ENCODE measurements around the gene HNRNPD.

The HNRNPD gene

GRCh38 chr4:82360298-82361177 is 13.3 kb downstream of the HNRNPD start:
- H2BK5ac ChIP-seq (ENCODE audit: low read depth, low read length, poor library complexity, severe bottlenecking), result no peak overlapping the region
- H2AK5ac ChIP-seq (ENCODE audit: low read length, severe bottlenecking), result no peak overlapping the region
- peak; percentile 70 for DNase-seq
- H3K4me3 ChIP-seq (ENCODE audit: insufficient read depth in 1 of 2, low read depth in 1 of 2, low read length in 2 of 2), result no peak overlapping the region
- no peaks in the 10 kb centered on the region for H3K27me3 ChIP-seq (ENCODE audit: control insufficient read depth in 1 of 2, insufficient read depth in 1 of 2, low read length in 2 of 2)
- H3K4me1 ChIP-seq (ENCODE audit: control insufficient read depth, insufficient read depth, low read depth, low read length), result peaks cover 8% of the 10 kb centered on the region
- H3K9me3 ChIP-seq (ENCODE audit: control insufficient read depth, low read length), result no peaks in the 10 kb centered on the region
- H2BK120ac ChIP-seq (ENCODE audit: low read depth, low read length), result no peak overlapping the region
- no peak overlapping the region for H4K91ac ChIP-seq (ENCODE audit: low read length)
- no peak overlapping the region for H4K8ac ChIP-seq (ENCODE audit: low read length)
- H3K14ac ChIP-seq (ENCODE audit: low read length in 2 of 2), result no peak overlapping the region
- H3K4me2 ChIP-seq (ENCODE audit: low read length, poor library complexity, severe bottlenecking), result no peak overlapping the region
- no peak overlapping the region for H2AFZ ChIP-seq (ENCODE audit: low read depth, low read length)
- H3K36me3 ChIP-seq (ENCODE audit: control insufficient read depth in 1 of 2, insufficient read depth in 2 of 2, low read depth in 1 of 2, low read length in 2 of 2), result peaks cover 3 to 38% of the 10 kb centered on the region in 2 experiments
- peak overlapping the region; percentile 44 for H3K9ac ChIP-seq (ENCODE audit: low read length)
- no peaks in the 10 kb centered on the region for H3K79me1 ChIP-seq (replicated peaks; ENCODE audit: low read length, poor library complexity, severe bottlenecking)
- no peak overlapping the region for H3K18ac ChIP-seq (ENCODE audit: low read depth in 1 of 2, low read length in 2 of 2)
- H2BK12ac ChIP-seq (ENCODE audit: low read length in 2 of 2), result no peak overlapping the region
- H3K4ac ChIP-seq (ENCODE audit: low read depth in 1 of 2, low read length in 2 of 2), result no peak overlapping the region
- no peak overlapping the region for H3K27ac ChIP-seq (ENCODE audit: low read length, poor library complexity, severe bottlenecking)
- 96% methylated on average over 2 of the region's 4 CpGs for WGBS
- H2BK15ac ChIP-seq (ENCODE audit: low read depth, poor library complexity, severe bottlenecking), result no peak overlapping the region
- H3K23ac ChIP-seq (ENCODE audit: low read length in 2 of 2), result no peak overlapping the region

GRCh38 chr4:82358847-82359246 is 14.9 kb downstream of the HNRNPD start:
- peaks cover 5% of the 10 kb centered on the region for H3K4me1 ChIP-seq (ENCODE audit: control insufficient read depth, insufficient read depth, low read depth, low read length)
- DNase-seq, result no peak
- no peak overlapping the region for H2BK15ac ChIP-seq (ENCODE audit: low read depth, poor library complexity, severe bottlenecking)
- H3K36me3 ChIP-seq (ENCODE audit: control insufficient read depth in 1 of 2, insufficient read depth in 2 of 2, low read depth in 1 of 2, low read length in 2 of 2), result peaks cover 6 to 54% of the 10 kb centered on the region in 2 experiments
- no peak overlapping the region for H2BK120ac ChIP-seq (ENCODE audit: low read depth, low read length)
- no peak overlapping the region for H3K18ac ChIP-seq (ENCODE audit: low read depth in 1 of 2, low read length in 2 of 2)
- H3K27ac ChIP-seq (ENCODE audit: low read length, poor library complexity, severe bottlenecking), result no peak overlapping the region
- H4K8ac ChIP-seq (ENCODE audit: low read length), result no peak overlapping the region
- peak overlapping the region; percentile 44 for H3K9ac ChIP-seq (ENCODE audit: low read length)
- H3K14ac ChIP-seq (ENCODE audit: low read length in 2 of 2), result no peak overlapping the region
- H3K4me3 ChIP-seq (ENCODE audit: insufficient read depth in 1 of 2, low read depth in 1 of 2, low read length in 2 of 2), result no peak overlapping the region
- no peak overlapping the region for H3K4ac ChIP-seq (ENCODE audit: low read depth in 1 of 2, low read length in 2 of 2)
- no peak overlapping the region for H2AK5ac ChIP-seq (ENCODE audit: low read length, severe bottlenecking)
- H2BK5ac ChIP-seq (ENCODE audit: low read depth, low read length, poor library complexity, severe bottlenecking), result no peak overlapping the region
- H4K91ac ChIP-seq (ENCODE audit: low read length), result no peak overlapping the region
- no peaks in the 10 kb centered on the region for H3K9me3 ChIP-seq (ENCODE audit: control insufficient read depth, low read length)
- H3K79me1 ChIP-seq (replicated peaks; ENCODE audit: low read length, poor library complexity, severe bottlenecking), result peaks cover 2% of the 10 kb centered on the region
- no peak overlapping the region for H2AFZ ChIP-seq (ENCODE audit: low read depth, low read length)
- no peak overlapping the region for H3K23ac ChIP-seq (ENCODE audit: low read length in 2 of 2)
- H2BK12ac ChIP-seq (ENCODE audit: low read length in 2 of 2), result no peak overlapping the region
- H3K27me3 ChIP-seq (ENCODE audit: control insufficient read depth in 1 of 2, insufficient read depth in 1 of 2, low read length in 2 of 2), result no peaks in the 10 kb centered on the region
- no peak overlapping the region for H3K4me2 ChIP-seq (ENCODE audit: low read length, poor library complexity, severe bottlenecking)

- Histone ChIP-seq H2BK5ac (ENCODE audit: low read depth, low read length, poor library complexity, severe bottlenecking) (no peak overlapping the region), H3K27ac (ENCODE audit: low read length, poor library complexity, severe bottlenecking) (no peak overlapping the region), H4K8ac (ENCODE audit: low read length) (no peak overlapping the region), H3K18ac (ENCODE audit: low read depth in 1 of 2, low read length in 2 of 2) (no peak overlapping the region), H3K23ac (ENCODE audit: low read length in 2 of 2) (no peak overlapping the region), H3K4me2 (ENCODE audit: low read length, poor library complexity, severe bottlenecking) (no peak overlapping the region), H3K4me3 (ENCODE audit: insufficient read depth in 1 of 2, low read depth in 1 of 2, low read length in 2 of 2) (no peak overlapping the region), H2BK120ac (ENCODE audit: low read depth, low read length) (no peak overlapping the region), H4K91ac (ENCODE audit: low read length) (no peak overlapping the region), H2BK12ac (ENCODE audit: low read length in 2 of 2) (no peak overlapping the region), H3K14ac (ENCODE audit: low read length in 2 of 2) (no peak overlapping the region), H2AFZ (ENCODE audit: low read depth, low read length) (no peak overlapping the region), H3K27me3 (ENCODE audit: control insufficient read depth in 1 of 2, insufficient read depth in 1 of 2, low read length in 2 of 2) (no peaks in the 10 kb centered on the region), H3K4me1 (ENCODE audit: control insufficient read depth, insufficient read depth, low read depth, low read length) (peaks cover 4% of the 10 kb centered on the region), H3K4ac (ENCODE audit: low read depth in 1 of 2, low read length in 2 of 2) (no peak overlapping the region), H3K9ac (ENCODE audit: low read length) (no peak overlapping the region), H2AK5ac (ENCODE audit: low read length, severe bottlenecking) (no peak overlapping the region), H2BK15ac (ENCODE audit: low read depth, poor library complexity, severe bottlenecking) (no peak overlapping the region), H3K79me1 (replicated peaks; ENCODE audit: low read length, poor library complexity, severe bottlenecking) (peaks cover 2% of the 10 kb centered on the region), H3K9me3 (ENCODE audit: control insufficient read depth, low read length) (no peaks in the 10 kb centered on the region), H3K36me3 (ENCODE audit: control insufficient read depth in 1 of 2, insufficient read depth in 2 of 2, low read depth in 1 of 2, low read length in 2 of 2) (peaks cover 6 to 63% of the 10 kb centered on the region in 2 experiments)
- no peak for DNase-seq
- 91% methylated on average over 5 of the region's 5 CpGs for WGBS
These were observed 16.2 kb downstream of the HNRNPD start for GRCh38 chr4:82357640-82358039.

GRCh38 chr4:82354788-82355187 is 19.0 kb downstream of the HNRNPD start:
- Histone ChIP-seq H2BK12ac (ENCODE audit: low read length in 2 of 2) (no peak overlapping the region), H3K9me3 (ENCODE audit: control insufficient read depth, low read length) (no peaks in the 10 kb centered on the region), H2BK120ac (ENCODE audit: low read depth, low read length) (no peak overlapping the region), H2BK15ac (ENCODE audit: low read depth, poor library complexity, severe bottlenecking) (no peak overlapping the region), H3K23ac (ENCODE audit: low read length in 2 of 2) (no peak overlapping the region), H3K36me3 (ENCODE audit: control insufficient read depth in 1 of 2, insufficient read depth in 2 of 2, low read depth in 1 of 2, low read length in 2 of 2) (peaks cover 18 to 80% of the 10 kb centered on the region in 2 experiments), H3K9ac (ENCODE audit: low read length) (no peak overlapping the region), H3K4me2 (ENCODE audit: low read length, poor library complexity, severe bottlenecking) (no peak overlapping the region), H4K8ac (ENCODE audit: low read length) (no peak overlapping the region), H3K18ac (ENCODE audit: low read depth in 1 of 2, low read length in 2 of 2) (no peak overlapping the region), H3K14ac (ENCODE audit: low read length in 2 of 2) (no peak overlapping the region), H2AK5ac (ENCODE audit: low read length, severe bottlenecking) (no peak overlapping the region), H4K91ac (ENCODE audit: low read length) (no peak overlapping the region), H3K4me3 (ENCODE audit: insufficient read depth in 1 of 2, low read depth in 1 of 2, low read length in 2 of 2) (no peak overlapping the region), H3K27me3 (ENCODE audit: control insufficient read depth in 1 of 2, insufficient read depth in 1 of 2, low read length in 2 of 2) (no peaks in the 10 kb centered on the region), H3K4me1 (ENCODE audit: control insufficient read depth, insufficient read depth, low read depth, low read length) (peaks cover 1% of the 10 kb centered on the region), H2AFZ (ENCODE audit: low read depth, low read length) (no peak overlapping the region), H3K4ac (ENCODE audit: low read depth in 1 of 2, low read length in 2 of 2) (no peak overlapping the region), H2BK5ac (ENCODE audit: low read depth, low read length, poor library complexity, severe bottlenecking) (no peak overlapping the region), H3K27ac (ENCODE audit: low read length, poor library complexity, severe bottlenecking) (no peak overlapping the region), H3K79me1 (replicated peaks; ENCODE audit: low read length, poor library complexity, severe bottlenecking) (peaks cover 2% of the 10 kb centered on the region)
- DNase-seq, result no peak
- 98% methylated on average over 7 of the region's 11 CpGs for WGBS
